ENCODE results near the gene KCNJ5.

Gene KCNJ5

GRCh38 chr11:128871168-128871610 is 20.0 kb upstream of the KCNJ5 start:
- TF ChIP-seq, protein P1, sequence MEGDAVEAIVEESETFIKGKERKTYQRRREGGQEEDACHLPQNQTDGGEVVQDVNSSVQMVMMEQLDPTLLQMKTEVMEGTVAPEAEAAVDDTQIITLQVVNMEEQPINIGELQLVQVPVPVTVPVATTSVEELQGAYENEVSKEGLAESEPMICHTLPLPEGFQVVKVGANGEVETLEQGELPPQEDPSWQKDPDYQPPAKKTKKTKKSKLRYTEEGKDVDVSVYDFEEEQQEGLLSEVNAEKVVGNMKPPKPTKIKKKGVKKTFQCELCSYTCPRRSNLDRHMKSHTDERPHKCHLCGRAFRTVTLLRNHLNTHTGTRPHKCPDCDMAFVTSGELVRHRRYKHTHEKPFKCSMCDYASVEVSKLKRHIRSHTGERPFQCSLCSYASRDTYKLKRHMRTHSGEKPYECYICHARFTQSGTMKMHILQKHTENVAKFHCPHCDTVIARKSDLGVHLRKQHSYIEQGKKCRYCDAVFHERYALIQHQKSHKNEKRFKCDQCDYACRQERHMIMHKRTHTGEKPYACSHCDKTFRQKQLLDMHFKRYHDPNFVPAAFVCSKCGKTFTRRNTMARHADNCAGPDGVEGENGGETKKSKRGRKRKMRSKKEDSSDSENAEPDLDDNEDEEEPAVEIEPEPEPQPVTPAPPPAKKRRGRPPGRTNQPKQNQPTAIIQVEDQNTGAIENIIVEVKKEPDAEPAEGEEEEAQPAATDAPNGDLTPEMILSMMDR (IDR thresholded peaks at IDR 0.05; ENCODE audit: control insufficient read depth, extremely low read depth, insufficient read depth) = no peak
- no peak for DNase-seq (ENCODE audit: low read depth)
- H3K4me3 ChIP-seq (ENCODE audit: low read depth, low read length) = no peak overlapping the region

- no peak for DNase-seq (ENCODE audit: low read depth)
- TF ChIP-seq, protein P1 (IDR thresholded peaks at IDR 0.05; ENCODE audit: control insufficient read depth, extremely low read depth, insufficient read depth) = no peak
- H3K4me3 ChIP-seq (ENCODE audit: low read depth, low read length) = no peak overlapping the region
These were observed 19.1 kb upstream of the KCNJ5 start for GRCh38 chr11:128872094-128872493.

GRCh38 chr11:128872594-128872993 is 18.6 kb upstream of the KCNJ5 start:
- TF ChIP-seq, protein P1 (IDR thresholded peaks at IDR 0.05; ENCODE audit: control insufficient read depth, extremely low read depth, insufficient read depth) = no peak
- H3K4me3 ChIP-seq (ENCODE audit: low read depth, low read length) = no peak overlapping the region
- DNase-seq (ENCODE audit: low read depth) = no peak

DNA sequence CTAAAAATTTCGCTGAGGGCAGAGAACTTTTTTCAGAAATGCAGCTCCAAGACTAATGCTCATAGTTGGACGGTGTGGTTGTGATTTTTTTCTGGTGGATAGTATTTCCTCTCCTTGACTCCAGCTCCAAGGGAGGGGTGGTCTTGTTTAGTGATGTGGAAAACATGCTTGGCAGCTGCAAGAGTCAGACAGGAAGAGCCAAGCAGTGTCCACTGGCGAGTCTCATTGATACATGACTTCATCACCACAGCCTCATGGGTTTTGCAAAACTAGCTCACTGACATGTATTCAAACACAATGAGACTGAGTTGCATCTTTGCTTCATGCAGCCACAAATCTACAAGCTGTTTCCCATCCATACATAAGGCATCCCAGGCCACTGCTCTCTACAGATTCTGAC is 16.7 kb upstream of the KCNJ5 start:
- no peak overlapping the region for H3K4me3 ChIP-seq (ENCODE audit: low read depth, low read length)
- TF ChIP-seq, protein P1 (IDR thresholded peaks at IDR 0.05; ENCODE audit: control insufficient read depth, extremely low read depth, insufficient read depth) = no peak
- DNase-seq (ENCODE audit: low read depth) = no peak

DNA sequence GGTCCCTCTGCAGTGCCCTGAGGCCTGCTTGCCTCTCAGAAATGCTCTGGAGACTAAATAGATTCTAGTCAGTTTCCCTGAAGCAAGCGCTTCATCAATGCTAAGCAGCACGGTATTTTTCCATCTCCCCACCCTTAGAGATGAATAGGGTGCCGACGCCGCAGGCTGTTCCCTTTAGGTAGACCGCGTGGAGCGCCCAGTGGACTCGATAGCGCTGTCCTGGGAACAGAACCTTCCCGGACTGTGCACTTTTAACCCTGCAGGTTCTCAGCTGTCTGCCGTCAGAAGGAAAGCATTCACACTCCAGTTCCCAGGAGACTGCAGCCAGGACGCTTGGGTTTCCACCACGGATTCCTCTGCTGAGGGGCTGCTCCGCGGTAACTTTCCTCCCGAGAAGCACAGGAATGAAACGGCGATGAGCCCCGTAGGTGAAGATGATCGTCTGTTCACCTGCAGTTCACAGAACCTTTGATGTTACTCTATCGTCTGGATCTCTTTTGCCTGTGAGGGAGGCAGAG is 15.0 kb upstream of the KCNJ5 start:
- TF ChIP-seq, protein P1 (IDR thresholded peaks at IDR 0.05; ENCODE audit: control insufficient read depth, extremely low read depth, insufficient read depth) = no peak
- H3K4me3 ChIP-seq (ENCODE audit: low read depth, low read length) = no peak overlapping the region

DNA sequence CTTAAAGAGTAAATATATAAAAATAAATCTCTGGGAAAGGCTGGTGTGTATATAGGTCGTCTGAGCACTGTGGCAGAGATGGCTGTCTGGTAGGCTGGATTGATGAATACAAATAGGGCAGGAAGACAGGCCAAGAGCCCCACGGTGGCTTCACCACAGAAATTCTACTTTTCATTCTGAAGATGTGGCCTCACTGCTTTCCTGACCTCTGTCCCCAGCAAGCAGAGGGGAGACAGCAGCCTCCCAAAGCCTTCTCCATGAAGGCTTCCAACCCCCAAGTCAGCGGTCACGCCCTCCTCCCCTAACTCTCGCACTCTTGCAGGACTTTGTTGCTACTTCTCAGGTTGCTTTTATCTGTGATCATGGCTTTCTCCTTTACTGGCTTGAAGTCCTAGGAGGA is 13.4 kb upstream of the KCNJ5 start:
- TF ChIP-seq, protein P1 (IDR thresholded peaks at IDR 0.05; ENCODE audit: control insufficient read depth, extremely low read depth, insufficient read depth) = no peak
- no peak overlapping the region for H3K4me3 ChIP-seq (ENCODE audit: low read depth, low read length)
- no peak for DNase-seq (ENCODE audit: low read depth)

More for the DNA sequence above, 15.0 kb upstream of the KCNJ5 start:
- DNase-seq (ENCODE audit: low read depth) = no peak

- H3K4me3 ChIP-seq (ENCODE audit: low read depth, low read length) = no peak overlapping the region
- TF ChIP-seq, protein P1 (IDR thresholded peaks at IDR 0.05; ENCODE audit: control insufficient read depth, extremely low read depth, insufficient read depth) = no peak
- no peak for DNase-seq (ENCODE audit: low read depth)
These were observed 12.7 kb upstream of the KCNJ5 start for GRCh38 chr11:128878455-128878854.
